Stimulated activated naive CD8-positive, alpha-beta T cell treated with anti-CD3 and anti-CD28 coated beads, Interleukin-15, amount 100 ng/mL, for 72 hours (primary cell): ENCODE results near the gene BMP7.
A peak's percentile ranks its signal among the peaks of the same experiment; 100 is the strongest.

Experiments used
- ATAC-seq: fragments of 150-1000 bp; cut with Tn5 transposase; 2 replicates; pipeline ENCODE4 v1.10.0; 2021; ENCODE audit warnings: mild to moderate bottlenecking, moderate library complexity
- DNase-seq, 2 donors: peaks; one replicate each; pipeline ENCODE4 v3.0.0; 2021 to 2022
- H3K27ac Mint-ChIP-seq, 2 donors: one replicate each; pipeline ENCODE4 v1.8.0; 2022; ENCODE audit warnings: mild to moderate bottlenecking in 2 of 2, mixed read lengths in 2 of 2, moderate library complexity in 2 of 2
- H3K27me3 Mint-ChIP-seq: one replicate; pipeline ENCODE4 v1.8.0; 2022; ENCODE audit warnings: mixed read lengths
- H3K4me1 Mint-ChIP-seq: one replicate; pipeline ENCODE4 v1.8.0; 2022; ENCODE audit warnings: mild to moderate bottlenecking, mixed read lengths
- H3K4me3 Mint-ChIP-seq, 2 donors: one replicate each; pipeline ENCODE4 v1.8.0; 2022; ENCODE audit warnings: mild to moderate bottlenecking in 2 of 2, mixed read lengths in 2 of 2, moderate library complexity in 1 of 2
- H3K9me3 Mint-ChIP-seq, 2 donors: one replicate each; pipeline ENCODE4 v1.8.0; 2022; ENCODE audit warnings: mixed read lengths in 2 of 2

The BMP7 gene

DNA sequence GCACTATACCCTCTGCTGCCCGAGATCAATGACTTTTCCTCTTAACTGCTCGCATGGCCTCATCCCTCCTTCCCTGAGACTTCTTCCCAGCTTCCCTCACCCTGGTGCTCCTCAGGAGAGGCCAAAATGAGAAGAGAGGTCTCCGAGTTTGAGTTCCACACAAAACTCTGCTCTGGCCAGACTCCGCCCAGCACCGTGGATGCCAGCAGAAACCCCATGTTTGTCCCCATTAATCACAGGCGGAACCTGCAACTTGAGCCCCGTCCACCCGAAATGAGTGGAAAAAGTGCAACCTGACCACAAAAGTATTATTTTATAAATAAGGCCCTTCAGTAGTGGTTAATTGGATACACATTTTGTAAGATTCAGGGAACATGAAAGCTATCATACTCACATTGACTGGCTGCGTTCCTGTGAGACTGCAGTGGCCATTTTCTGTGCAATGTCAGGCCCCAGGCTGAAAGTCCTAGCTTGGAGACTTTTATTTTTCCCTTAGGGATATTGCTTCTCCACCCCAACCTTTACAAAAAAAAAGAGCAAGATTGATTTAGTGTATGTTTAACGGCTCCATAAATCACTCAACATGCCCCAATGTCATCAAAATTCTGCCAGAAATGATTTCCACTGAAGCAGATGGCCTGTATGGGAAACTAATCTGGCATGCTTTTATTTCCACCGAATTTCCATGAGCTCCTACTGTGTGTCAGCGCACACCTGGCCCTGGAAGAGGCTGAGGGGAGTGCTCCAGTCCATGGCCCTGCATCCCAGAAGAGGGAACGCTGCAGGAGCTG, 134.6 kb downstream of the BMP7 start:
- ATAC-seq (no peak), DNase-seq (no peak)
- H3K4me3 Mint-ChIP-seq = no peak overlapping the region
- no peaks in the 10 kb centered on the region for H3K4me1 Mint-ChIP-seq
- no peaks in the 10 kb centered on the region for H3K9me3 Mint-ChIP-seq
- peaks cover 50% of the 10 kb centered on the region for H3K27me3 Mint-ChIP-seq
- H3K27ac Mint-ChIP-seq = no peak overlapping the region

DNA sequence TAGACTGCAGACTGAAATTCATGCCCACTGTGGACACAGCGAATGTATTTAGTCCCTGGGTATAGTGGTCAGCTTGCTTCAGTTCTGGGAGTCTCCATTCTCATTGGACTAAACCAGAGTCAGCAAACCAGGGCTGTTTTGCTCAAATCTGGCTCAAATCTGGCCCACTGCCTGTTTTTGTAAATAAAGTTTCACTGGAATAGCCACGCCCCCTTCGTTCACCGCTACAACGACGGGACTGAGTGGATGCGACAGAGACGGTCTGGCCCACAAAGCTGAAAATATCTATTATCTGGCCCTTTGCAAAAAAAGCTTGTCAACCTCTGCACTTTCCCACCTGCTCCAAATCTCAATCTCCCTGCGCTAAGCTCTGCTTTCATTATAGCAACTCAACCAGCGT, 135.4 kb downstream of the BMP7 start:
- Mint-ChIP-seq H3K4me3 (no peak overlapping the region), H3K27ac (no peak overlapping the region), H3K9me3 (no peaks in the 10 kb centered on the region), H3K4me1 (no peaks in the 10 kb centered on the region), H3K27me3 (peaks cover 53% of the 10 kb centered on the region)
- no peak for DNase-seq
- ATAC-seq = no peak

DNA sequence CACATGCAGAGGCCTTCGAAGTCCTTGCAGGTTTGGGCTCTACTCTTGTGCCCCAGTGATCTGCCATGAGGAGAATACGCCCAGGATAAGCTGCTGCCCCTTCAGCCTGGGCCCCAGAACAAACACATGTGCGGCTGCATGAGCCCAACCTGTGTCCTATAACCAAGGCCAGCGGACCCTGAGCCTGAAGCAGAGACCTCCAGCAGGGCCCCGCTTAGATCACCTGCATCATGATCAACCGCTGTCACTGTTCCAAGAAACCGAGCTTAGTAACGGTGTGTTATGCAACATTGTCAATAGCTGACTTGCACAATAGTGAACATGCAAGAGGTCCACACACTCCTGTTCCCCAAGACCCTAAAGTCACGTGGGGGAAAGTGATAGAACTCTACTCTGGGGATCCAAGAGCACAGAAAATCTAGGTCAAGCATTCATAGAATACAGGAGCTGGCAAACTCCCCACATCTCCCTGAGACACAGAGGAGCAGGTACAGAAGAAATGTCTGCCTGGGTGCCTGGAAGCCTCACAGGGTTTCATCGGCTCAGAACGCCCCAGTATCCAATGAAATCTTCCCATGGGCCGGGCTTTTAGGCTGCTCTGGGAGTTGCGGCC, 136.2 kb downstream of the BMP7 start:
- Mint-ChIP-seq H3K27me3 (peaks cover 54% of the 10 kb centered on the region), H3K4me3 (no peak overlapping the region), H3K4me1 (no peaks in the 10 kb centered on the region), H3K27ac (no peak overlapping the region), H3K9me3 (no peaks in the 10 kb centered on the region)
- DNase-seq = no peak
- ATAC-seq = no peak

GRCh38 chr20:57129303-57129702, 137.1 kb downstream of the BMP7 start:
- Mint-ChIP-seq H3K4me1 (no peaks in the 10 kb centered on the region), H3K4me3 (no peak overlapping the region), H3K27me3 (peaks cover 44% of the 10 kb centered on the region), H3K9me3 (no peaks in the 10 kb centered on the region), H3K27ac (no peak overlapping the region)
- DNase-seq = no peak
- ATAC-seq = no peak

DNA sequence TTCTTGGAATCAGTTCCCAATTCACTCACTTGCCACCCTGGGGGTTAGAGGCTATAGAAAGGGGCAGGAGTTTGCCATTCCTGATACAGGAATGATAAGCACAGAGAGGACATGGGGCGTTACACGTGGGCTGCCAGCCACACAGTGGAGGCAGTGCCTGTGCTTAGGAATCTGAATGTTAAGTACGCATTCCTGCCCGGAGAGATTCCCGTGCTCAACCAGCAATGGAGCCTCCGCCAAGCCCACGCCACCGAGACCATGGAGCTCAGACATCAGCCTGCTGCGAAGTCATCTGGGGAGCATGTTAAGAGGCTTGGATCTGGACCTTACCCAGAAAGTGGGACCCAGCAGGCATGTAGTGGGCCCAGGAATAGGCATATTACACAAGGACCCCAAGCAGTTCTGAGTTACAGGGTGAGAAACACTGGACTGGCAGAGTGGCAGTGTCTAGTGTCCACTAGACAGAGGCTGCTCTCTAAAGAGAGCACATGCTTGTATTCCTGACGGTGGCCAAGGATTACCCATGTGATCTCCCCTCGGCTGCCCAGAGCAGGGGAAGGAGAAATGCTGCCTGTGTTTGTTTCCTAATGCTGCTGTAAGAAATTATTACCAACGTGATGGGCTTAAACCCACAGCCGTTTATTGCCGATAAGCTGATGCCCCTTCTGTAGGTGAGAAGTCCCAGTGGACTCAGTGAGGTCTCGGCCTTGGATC, 138.2 kb downstream of the BMP7 start:
- Mint-ChIP-seq H3K27ac (no peak overlapping the region), H3K27me3 (peaks cover 33% of the 10 kb centered on the region), H3K4me1 (no peaks in the 10 kb centered on the region), H3K9me3 (no peaks in the 10 kb centered on the region), H3K4me3 (no peak overlapping the region)
- ATAC-seq (no peak), DNase-seq (no peak)

GRCh38 chr20:57126481-57127092, 139.9 kb downstream of the BMP7 start:
- ATAC-seq = no peak
- Mint-ChIP-seq H3K4me1 (no peaks in the 10 kb centered on the region), H3K4me3 (no peak overlapping the region), H3K27ac (no peak overlapping the region), H3K9me3 (no peaks in the 10 kb centered on the region), H3K27me3 (peaks cover 22% of the 10 kb centered on the region)
- DNase-seq = no peak

DNA sequence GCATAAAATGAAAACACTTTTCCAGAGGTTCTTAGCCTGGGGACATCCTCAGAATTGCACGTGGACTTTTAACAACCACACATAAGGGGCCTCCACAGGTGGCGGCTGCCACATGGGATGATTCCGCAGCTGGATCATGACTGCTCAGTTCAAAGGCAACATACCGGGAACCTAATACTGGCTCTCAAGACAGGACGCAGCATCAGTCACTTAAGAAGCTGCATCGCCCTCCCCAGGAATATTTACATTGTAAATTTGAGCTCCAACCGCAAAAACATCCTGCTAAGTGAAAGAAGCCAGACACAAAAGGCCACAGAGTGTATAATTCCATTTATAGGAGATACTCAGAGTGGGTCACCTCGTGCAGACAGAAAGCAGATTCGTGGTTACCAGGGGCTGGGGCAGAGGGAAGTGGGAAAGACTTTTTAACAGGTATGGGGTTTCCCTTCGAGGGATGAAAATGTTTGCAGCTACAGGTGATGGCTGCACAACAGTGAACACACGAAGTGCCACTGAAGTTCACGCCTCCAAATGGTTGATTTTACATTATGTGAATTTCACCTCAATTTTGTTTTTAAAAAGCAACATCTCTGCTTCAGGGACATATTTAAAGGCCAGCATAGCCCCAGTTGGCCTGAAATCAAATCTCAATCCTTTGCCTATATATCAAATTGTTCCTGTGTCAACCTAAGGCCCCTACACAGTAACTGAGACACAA, 141.5 kb downstream of the BMP7 start:
- no peak overlapping the region for H3K4me3 Mint-ChIP-seq

GRCh38 chr20:57124366-57124765, 142.1 kb downstream of the BMP7 start:
- Mint-ChIP-seq H3K4me3 (no peak overlapping the region), H3K9me3 (no peaks in the 10 kb centered on the region), H3K4me1 (no peaks in the 10 kb centered on the region), H3K27me3 (peaks cover 22% of the 10 kb centered on the region), H3K27ac (peak overlapping the region in 1 of 2 donors; percentile 47)
- DNase-seq (no peak), ATAC-seq (no peak)

More for the DNA sequence above, 141.5 kb downstream of the BMP7 start:
- DNase-seq (no peak), ATAC-seq (no peak)
- H3K4me1 Mint-ChIP-seq = no peaks in the 10 kb centered on the region
- peaks cover 22% of the 10 kb centered on the region for H3K27me3 Mint-ChIP-seq
- no peak overlapping the region for H3K27ac Mint-ChIP-seq
- no peaks in the 10 kb centered on the region for H3K9me3 Mint-ChIP-seq

GRCh38 chr20:57123504-57123903, 142.9 kb downstream of the BMP7 start:
- Mint-ChIP-seq H3K4me1 (no peaks in the 10 kb centered on the region), H3K27me3 (peaks cover 22% of the 10 kb centered on the region), H3K9me3 (no peaks in the 10 kb centered on the region), H3K27ac (no peak overlapping the region), H3K4me3 (no peak overlapping the region)
- no peak for ATAC-seq
- no peak for DNase-seq

DNA sequence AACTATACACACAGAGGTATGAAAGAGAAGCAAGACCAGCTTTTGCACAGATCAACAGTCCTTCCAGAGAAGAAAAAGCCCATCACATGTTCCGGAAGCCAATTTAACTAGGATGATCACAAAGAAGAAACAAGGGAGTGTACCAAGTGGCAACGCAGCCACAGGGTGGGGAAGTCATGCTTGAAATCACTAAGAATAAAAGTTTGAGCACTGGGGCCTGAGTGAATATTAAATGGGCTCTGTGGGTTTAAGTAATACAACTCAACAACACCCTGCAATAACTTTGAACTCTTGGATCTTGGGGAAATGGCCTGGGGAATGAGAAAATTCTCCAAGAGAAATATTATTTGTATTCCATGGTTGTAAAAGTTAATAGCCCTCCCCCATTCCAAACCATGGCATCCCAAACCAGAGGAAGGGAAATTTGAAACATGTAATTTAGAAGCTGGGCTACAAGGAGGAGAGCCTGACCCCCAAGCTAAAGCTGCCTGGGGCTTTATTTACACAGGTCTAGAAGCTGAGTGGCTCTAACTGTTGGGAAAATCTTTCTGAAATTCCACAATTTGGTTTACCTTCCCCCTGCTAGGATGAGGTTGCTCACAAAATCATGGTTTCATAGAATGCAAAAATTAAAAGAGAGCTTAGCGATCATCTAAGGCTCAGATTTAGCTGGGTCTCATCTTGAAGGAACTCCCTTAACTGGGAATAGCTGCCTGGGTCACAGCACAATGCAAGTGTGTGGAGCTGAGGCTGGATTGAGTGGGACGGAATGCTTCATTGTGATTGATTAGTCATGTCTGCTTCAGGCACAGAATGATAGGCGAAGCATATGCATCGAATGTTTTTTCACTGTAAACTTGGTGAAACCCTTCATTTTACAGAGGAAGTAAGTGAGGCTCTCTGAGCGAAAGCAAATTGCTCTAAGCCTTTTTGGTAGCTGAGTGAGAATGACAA, 143.6 kb downstream of the BMP7 start:
- no peak for DNase-seq
- no peak for ATAC-seq
- Mint-ChIP-seq H3K27me3 (peaks cover 22% of the 10 kb centered on the region), H3K4me1 (no peaks in the 10 kb centered on the region), H3K4me3 (no peak overlapping the region), H3K9me3 (no peaks in the 10 kb centered on the region), H3K27ac (peak overlapping the region in 1 of 2 donors; percentile 23)

- Mint-ChIP-seq H3K9me3 (no peaks in the 10 kb centered on the region), H3K4me3 (no peak overlapping the region), H3K27ac (no peak overlapping the region), H3K27me3 (no peaks in the 10 kb centered on the region), H3K4me1 (no peaks in the 10 kb centered on the region)
- no peak for ATAC-seq
- DNase-seq = no peak
These were observed 147.5 kb downstream of the BMP7 start for GRCh38 chr20:57118964-57119363.
